Measurements from ENCODE around the gene SLAIN1. TPM values are rescaled to one million over a fixed set of nuclear protein-coding genes. Genes with fewer than 3 reads are reported as not detected.

The SLAIN1 gene
- total and polyA plus RNA-seq, 2 of the 13 experiments (the other 11 are each of a cell fraction or from before 2014, with no cell fraction given), result 1.2 to 4.5 TPM

GRCh38 chr13:77810878-77811277 lies 113.4 kb downstream of the SLAIN1 start:
- no peak overlapping the region for H3K4me2 ChIP-seq (ENCODE audit: low read depth, low read length)
- no peak overlapping the region for H2AFZ ChIP-seq (ENCODE audit: low read length)
- WGBS (ENCODE audit: low lambda C conversion rate), result 25% methylated on average over 3 of the region's 3 CpGs
- no peak overlapping the region for H3K9ac ChIP-seq (ENCODE audit: insufficient read depth, low read depth, low read length)
- H3K4me3 ChIP-seq (replicated peaks in 1 of 3; ENCODE audit: insufficient read depth in 1 of 3, low read depth in 2 of 3, low read length in 3 of 3), result no peak overlapping the region
- H4K20me1 ChIP-seq (ENCODE audit: insufficient read depth, low read length), result no peaks in the 10 kb centered on the region
- ChIA-PET CTCF (ENCODE audit: low intra/inter-chr PET ratio, low total read pairs) (no interaction called here), POLR2A (no interaction called here)
- no peaks in the 10 kb centered on the region for H3K4me1 ChIP-seq (ENCODE audit: insufficient read depth, low read length)
- no peak for ATAC-seq
- BruUV-seq (replicated peaks), result no TSS peak
- peaks cover 8% of the 10 kb centered on the region; the same call in 1 of the 2 replicates for H3K9me3 ChIP-seq (ENCODE audit: low read length)
- H3K27ac ChIP-seq (ENCODE audit: extremely low read length, insufficient read depth, low read length), result no peak overlapping the region
- DNase-seq (ENCODE audit: low spot score), result no peak
- H3K79me2 ChIP-seq (ENCODE audit: insufficient read depth, low read length), result no peaks in the 10 kb centered on the region
- H3K27me3 ChIP-seq (ENCODE audit: control insufficient read depth in 1 of 2, insufficient read depth in 2 of 2, low read length in 2 of 2), result no peaks in the 10 kb centered on the region; a peak in 1 of 5 replicates
- in situ Hi-C loops (cut with HindIII; ENCODE audit: extremely low pct_ligation_motif_present, low pct_unique_long_range_greater_than_20kb) (no loop called here), intact Hi-C loops (cut with micrococcal nuclease; ENCODE audit: unreplicated experiment) (no loop called here)
- H3K36me3 ChIP-seq (replicated peaks in 1 of 2; ENCODE audit: control insufficient read depth in 1 of 2, insufficient read depth in 2 of 2, low read length in 2 of 2), result no peaks in the 10 kb centered on the region
- FAIRE-seq, result no peak
- TF ChIP-seq ARNT2 (CRISPR knock-in tag; IDR thresholded peaks at IDR 0.05; ENCODE audit: low read depth) (no peak), TARDBP (CRISPR knock-in tag; IDR thresholded peaks at IDR 0.05) (no peak), ARID3A (IDR thresholded peaks at IDR 0.05; ENCODE audit: low read depth, low read length) (no peak), TOPORS (CRISPR knock-in tag; IDR thresholded peaks at IDR 0.05) (no peak), BRD4 (CRISPR knock-in tag; IDR thresholded peaks at IDR 0.05) (no peak), KDM5A (IDR thresholded peaks at IDR 0.05; ENCODE audit: borderline replicate concordance, low read length) (no peak), ZNF770 (CRISPR knock-in tag; IDR thresholded peaks at IDR 0.05) (no peak), ZNF703 (CRISPR knock-in tag; IDR thresholded peaks at IDR 0.05; ENCODE audit: borderline replicate concordance) (no peak), RFX3 (CRISPR knock-in tag; IDR thresholded peaks at IDR 0.05) (no peak)
- TF ChIP-seq, protein P1, sequence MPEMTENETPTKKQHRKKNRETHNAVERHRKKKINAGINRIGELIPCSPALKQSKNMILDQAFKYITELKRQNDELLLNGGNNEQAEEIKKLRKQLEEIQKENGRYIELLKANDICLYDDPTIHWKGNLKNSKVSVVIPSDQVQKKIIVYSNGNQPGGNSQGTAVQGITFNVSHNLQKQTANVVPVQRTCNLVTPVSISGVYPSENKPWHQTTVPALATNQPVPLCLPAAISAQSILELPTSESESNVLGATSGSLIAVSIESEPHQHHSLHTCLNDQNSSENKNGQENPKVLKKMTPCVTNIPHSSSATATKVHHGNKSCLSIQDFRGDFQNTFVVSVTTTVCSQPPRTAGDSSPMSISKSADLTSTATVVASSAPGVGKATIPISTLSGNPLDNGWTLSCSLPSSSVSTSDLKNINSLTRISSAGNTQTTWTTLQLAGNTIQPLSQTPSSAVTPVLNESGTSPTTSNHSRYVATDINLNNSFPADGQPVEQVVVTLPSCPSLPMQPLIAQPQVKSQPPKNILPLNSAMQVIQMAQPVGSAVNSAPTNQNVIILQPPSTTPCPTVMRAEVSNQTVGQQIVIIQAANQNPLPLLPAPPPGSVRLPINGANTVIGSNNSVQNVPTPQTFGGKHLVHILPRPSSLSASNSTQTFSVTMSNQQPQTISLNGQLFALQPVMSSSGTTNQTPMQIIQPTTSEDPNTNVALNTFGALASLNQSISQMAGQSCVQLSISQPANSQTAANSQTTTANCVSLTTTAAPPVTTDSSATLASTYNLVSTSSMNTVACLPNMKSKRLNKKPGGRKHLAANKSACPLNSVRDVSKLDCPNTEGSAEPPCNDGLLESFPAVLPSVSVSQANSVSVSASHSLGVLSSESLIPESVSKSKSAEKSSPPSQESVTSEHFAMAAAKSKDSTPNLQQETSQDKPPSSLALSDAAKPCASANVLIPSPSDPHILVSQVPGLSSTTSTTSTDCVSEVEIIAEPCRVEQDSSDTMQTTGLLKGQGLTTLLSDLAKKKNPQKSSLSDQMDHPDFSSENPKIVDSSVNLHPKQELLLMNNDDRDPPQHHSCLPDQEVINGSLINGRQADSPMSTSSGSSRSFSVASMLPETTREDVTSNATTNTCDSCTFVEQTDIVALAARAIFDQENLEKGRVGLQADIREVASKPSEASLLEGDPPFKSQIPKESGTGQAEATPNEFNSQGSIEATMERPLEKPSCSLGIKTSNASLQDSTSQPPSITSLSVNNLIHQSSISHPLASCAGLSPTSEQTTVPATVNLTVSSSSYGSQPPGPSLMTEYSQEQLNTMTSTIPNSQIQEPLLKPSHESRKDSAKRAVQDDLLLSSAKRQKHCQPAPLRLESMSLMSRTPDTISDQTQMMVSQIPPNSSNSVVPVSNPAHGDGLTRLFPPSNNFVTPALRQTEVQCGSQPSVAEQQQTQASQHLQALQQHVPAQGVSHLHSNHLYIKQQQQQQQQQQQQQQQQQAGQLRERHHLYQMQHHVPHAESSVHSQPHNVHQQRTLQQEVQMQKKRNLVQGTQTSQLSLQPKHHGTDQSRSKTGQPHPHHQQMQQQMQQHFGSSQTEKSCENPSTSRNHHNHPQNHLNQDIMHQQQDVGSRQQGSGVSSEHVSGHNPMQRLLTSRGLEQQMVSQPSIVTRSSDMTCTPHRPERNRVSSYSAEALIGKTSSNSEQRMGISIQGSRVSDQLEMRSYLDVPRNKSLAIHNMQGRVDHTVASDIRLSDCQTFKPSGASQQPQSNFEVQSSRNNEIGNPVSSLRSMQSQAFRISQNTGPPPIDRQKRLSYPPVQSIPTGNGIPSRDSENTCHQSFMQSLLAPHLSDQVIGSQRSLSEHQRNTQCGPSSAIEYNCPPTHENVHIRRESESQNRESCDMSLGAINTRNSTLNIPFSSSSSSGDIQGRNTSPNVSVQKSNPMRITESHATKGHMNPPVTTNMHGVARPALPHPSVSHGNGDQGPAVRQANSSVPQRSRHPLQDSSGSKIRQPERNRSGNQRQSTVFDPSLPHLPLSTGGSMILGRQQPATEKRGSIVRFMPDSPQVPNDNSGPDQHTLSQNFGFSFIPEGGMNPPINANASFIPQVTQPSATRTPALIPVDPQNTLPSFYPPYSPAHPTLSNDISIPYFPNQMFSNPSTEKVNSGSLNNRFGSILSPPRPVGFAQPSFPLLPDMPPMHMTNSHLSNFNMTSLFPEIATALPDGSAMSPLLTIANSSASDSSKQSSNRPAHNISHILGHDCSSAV (CRISPR knock-in tag; IDR thresholded peaks at IDR 0.05; ENCODE audit: borderline replicate concordance), result no peak
- TF ChIP-seq, protein P2, sequence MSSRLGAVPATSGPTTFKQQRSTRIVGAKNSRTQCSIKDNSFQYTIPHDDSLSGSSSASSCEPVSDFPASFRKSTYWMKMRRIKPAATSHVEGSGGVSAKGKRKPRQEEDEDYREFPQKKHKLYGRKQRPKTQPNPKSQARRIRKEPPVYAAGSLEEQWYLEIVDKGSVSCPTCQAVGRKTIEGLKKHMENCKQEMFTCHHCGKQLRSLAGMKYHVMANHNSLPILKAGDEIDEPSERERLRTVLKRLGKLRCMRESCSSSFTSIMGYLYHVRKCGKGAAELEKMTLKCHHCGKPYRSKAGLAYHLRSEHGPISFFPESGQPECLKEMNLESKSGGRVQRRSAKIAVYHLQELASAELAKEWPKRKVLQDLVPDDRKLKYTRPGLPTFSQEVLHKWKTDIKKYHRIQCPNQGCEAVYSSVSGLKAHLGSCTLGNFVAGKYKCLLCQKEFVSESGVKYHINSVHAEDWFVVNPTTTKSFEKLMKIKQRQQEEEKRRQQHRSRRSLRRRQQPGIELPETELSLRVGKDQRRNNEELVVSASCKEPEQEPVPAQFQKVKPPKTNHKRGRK (CRISPR knock-in tag; IDR thresholded peaks at IDR 0.05), result no peak

Data from HepG2 (cell line).